ENCODE measurements around the gene FADS2.

Gene FADS2

GRCh38 chr11:61797263-61797944, 30.7 kb upstream of the FADS2 start:
- peak; percentile 74 for DNase-seq

GRCh38 chr11:61799665-61800284, 28.3 kb upstream of the FADS2 start:
- DNase-seq, result no peak

GRCh38 chr11:61800331-61801281, 27.5 kb upstream of the FADS2 start:
- DNase-seq, result no peak

- DNase-seq, result no peak
These were observed 25.5 kb upstream of the FADS2 start for GRCh38 chr11:61802605-61803004.

GRCh38 chr11:61803889-61804647, 24.0 kb upstream of the FADS2 start:
- peak; percentile 29 for DNase-seq

GRCh38 chr11:61805146-61805545, 23.0 kb upstream of the FADS2 start:
- DNase-seq, result no peak

- DNase-seq, result no peak
These were observed 21.3 kb upstream of the FADS2 start for GRCh38 chr11:61806785-61807184.

- DNase-seq, result no peak
These were observed 17.4 kb upstream of the FADS2 start for GRCh38 chr11:61810671-61811175.

GRCh38 chr11:61811831-61812230, 16.3 kb upstream of the FADS2 start:
- DNase-seq, result no peak

GRCh38 chr11:61812736-61813411, 15.2 kb upstream of the FADS2 start:
- no peak for DNase-seq

GRCh38 chr11:61814247-61814957, 13.7 kb upstream of the FADS2 start:
- DNase-seq, result peak; percentile 35

GRCh38 chr11:61814958-61815789, 12.9 kb upstream of the FADS2 start:
- DNase-seq, result peak; percentile 90

- DNase-seq, result peak; percentile 72
These were observed 12.0 kb upstream of the FADS2 start for GRCh38 chr11:61815790-61816735.

- peak; percentile 94 for DNase-seq
These were observed 11.2 kb upstream of the FADS2 start, which contains the start of gene FADS1 for GRCh38 chr11:61816736-61817455. Gene FADS1 (minus strand): TSS chr11:61817003. CDS start chr11:61816929, 74 bp downstream.

- DNase-seq, result no peak
These were observed 10.5 kb upstream of the FADS2 start for GRCh38 chr11:61817471-61818202.

GRCh38 chr11:61820174-61820573, 7.9 kb upstream of the FADS2 start:
- peak; percentile 37 for DNase-seq

GRCh38 chr11:61826930-61827570, 1.1 kb upstream of the FADS2 start:
- DNase-seq, result no peak
